ENCODE results near the gene FOXJ1. TPM values are rescaled to one million over a fixed set of nuclear protein-coding genes. Genes with fewer than 3 reads are reported as not detected.

The FOXJ1 gene
- total RNA-seq, 1 donor from 2014 or later, result not detected

GRCh38 chr17:76161619-76162266 is 20.7 kb upstream of the FOXJ1 start:
- DNase-seq (ENCODE audit: low read depth, low spot score), result no peak

GRCh38 chr17:76160896-76161528 is 20.0 kb upstream of the FOXJ1 start:
- DNase-seq (ENCODE audit: low read depth, low spot score), result no peak

- DNase-seq (ENCODE audit: low read depth, low spot score), result no peak
Measured at GRCh38 chr17:76159157-76159556, 18.1 kb upstream of the FOXJ1 start.

GRCh38 chr17:76157759-76158158 is 16.7 kb upstream of the FOXJ1 start:
- no peak for DNase-seq (ENCODE audit: low read depth, low spot score)

- DNase-seq (ENCODE audit: low read depth, low spot score), result no peak
Measured at GRCh38 chr17:76156662-76156991, 15.6 kb upstream of the FOXJ1 start.

- no peak for DNase-seq (ENCODE audit: low read depth, low spot score)
Measured at GRCh38 chr17:76155988-76156661, 15.1 kb upstream of the FOXJ1 start.

- no peak for DNase-seq (ENCODE audit: low read depth, low spot score)
Measured at GRCh38 chr17:76154936-76155845, 14.1 kb upstream of the FOXJ1 start.

- DNase-seq (ENCODE audit: low read depth, low spot score), result no peak
Measured at GRCh38 chr17:76154292-76154691, 13.2 kb upstream of the FOXJ1 start.

- DNase-seq (ENCODE audit: low read depth, low spot score), result no peak
Measured at GRCh38 chr17:76153640-76154039, 12.6 kb upstream of the FOXJ1 start.

- no peak for DNase-seq (ENCODE audit: low read depth, low spot score)
Measured at GRCh38 chr17:76153202-76153601, 12.2 kb upstream of the FOXJ1 start.

- no peak for DNase-seq (ENCODE audit: low read depth, low spot score)
Measured at GRCh38 chr17:76152591-76152990, 11.5 kb upstream of the FOXJ1 start.

- DNase-seq (ENCODE audit: low read depth, low spot score), result no peak
Measured at GRCh38 chr17:76151896-76152454, 10.9 kb upstream of the FOXJ1 start.

- DNase-seq (ENCODE audit: low read depth, low spot score), result no peak
Measured at GRCh38 chr17:76150712-76151622, 9.9 kb upstream of the FOXJ1 start.

GRCh38 chr17:76149214-76149613 is 8.2 kb upstream of the FOXJ1 start:
- no peak for DNase-seq (ENCODE audit: low read depth, low spot score)

GRCh38 chr17:76148015-76148326 is 6.9 kb upstream of the FOXJ1 start:
- no peak for DNase-seq (ENCODE audit: low read depth, low spot score)

- DNase-seq (ENCODE audit: low read depth, low spot score), result no peak
Measured at GRCh38 chr17:76147211-76148014, 6.4 kb upstream of the FOXJ1 start.

- no peak for DNase-seq (ENCODE audit: low read depth, low spot score)
Measured at GRCh38 chr17:76146053-76146851, 5.2 kb upstream of the FOXJ1 start.

- no peak for DNase-seq (ENCODE audit: low read depth, low spot score)
Measured at GRCh38 chr17:76145231-76146052, 4.4 kb upstream of the FOXJ1 start.
